ENCODE measurements around the gene SOHLH1.

DNA sequence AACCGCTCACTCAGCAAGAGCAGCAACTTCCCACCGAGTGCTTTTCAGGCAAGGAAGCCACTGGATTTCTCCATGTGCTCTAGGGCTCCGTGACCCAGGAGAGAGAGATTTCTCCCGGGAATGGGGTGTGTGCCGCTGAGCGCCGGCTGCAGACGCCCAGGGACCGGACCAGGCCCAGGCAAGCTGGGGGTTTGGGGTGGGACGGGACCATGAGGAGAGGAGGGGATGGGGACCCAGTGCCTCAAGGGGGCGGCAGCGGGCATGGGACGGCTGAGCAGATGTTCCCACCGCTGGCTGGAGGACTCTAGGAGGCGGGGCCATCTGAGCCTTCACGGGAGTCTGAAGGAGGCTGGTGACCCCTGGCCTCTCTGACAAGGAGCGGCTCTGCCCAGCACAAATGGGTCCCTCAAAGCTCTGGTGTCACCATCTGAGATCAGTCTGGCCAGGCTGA lies 27.7 kb downstream of the SOHLH1 start:
- TF ChIP-seq, protein P1, sequence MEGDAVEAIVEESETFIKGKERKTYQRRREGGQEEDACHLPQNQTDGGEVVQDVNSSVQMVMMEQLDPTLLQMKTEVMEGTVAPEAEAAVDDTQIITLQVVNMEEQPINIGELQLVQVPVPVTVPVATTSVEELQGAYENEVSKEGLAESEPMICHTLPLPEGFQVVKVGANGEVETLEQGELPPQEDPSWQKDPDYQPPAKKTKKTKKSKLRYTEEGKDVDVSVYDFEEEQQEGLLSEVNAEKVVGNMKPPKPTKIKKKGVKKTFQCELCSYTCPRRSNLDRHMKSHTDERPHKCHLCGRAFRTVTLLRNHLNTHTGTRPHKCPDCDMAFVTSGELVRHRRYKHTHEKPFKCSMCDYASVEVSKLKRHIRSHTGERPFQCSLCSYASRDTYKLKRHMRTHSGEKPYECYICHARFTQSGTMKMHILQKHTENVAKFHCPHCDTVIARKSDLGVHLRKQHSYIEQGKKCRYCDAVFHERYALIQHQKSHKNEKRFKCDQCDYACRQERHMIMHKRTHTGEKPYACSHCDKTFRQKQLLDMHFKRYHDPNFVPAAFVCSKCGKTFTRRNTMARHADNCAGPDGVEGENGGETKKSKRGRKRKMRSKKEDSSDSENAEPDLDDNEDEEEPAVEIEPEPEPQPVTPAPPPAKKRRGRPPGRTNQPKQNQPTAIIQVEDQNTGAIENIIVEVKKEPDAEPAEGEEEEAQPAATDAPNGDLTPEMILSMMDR (IDR thresholded peaks at IDR 0.05) = peak; percentile 43
- no peak for TF ChIP-seq EZH2 (IDR thresholded peaks at IDR 0.05)
